Ectodermal cell (in vitro differentiated cells): ENCODE results near the gene ADPRH. TPM values are rescaled to one million over a fixed set of nuclear protein-coding genes. Genes with fewer than 3 reads are reported as not detected.

ENCODE experiments used
- H3K27ac ChIP-seq: 2 replicates; pipeline ENCODE4 v1.7.0; 2013; ENCODE audit warnings: mild to moderate bottlenecking, low read depth, low read length; ENCODE audit not compliant: insufficient read depth, poor library complexity, severe bottlenecking
- H3K27me3 ChIP-seq: 2 replicates; pipeline ENCODE4 v1.7.0; 2013; ENCODE audit warnings: mild to moderate bottlenecking, low read length; ENCODE audit not compliant: insufficient read depth, control insufficient read depth, poor library complexity, severe bottlenecking
- H3K36me3 ChIP-seq: one replicate; pipeline ENCODE4 v1.7.0; 2013; ENCODE audit warnings: low read length; ENCODE audit not compliant: control insufficient read depth, insufficient read depth
- H3K4me1 ChIP-seq: one replicate; pipeline ENCODE4 v1.7.0; 2013; ENCODE audit warnings: low read length; ENCODE audit not compliant: control insufficient read depth, insufficient read depth
- H3K4me3 ChIP-seq: 2 replicates; pipeline ENCODE4 v1.7.0; 2013; ENCODE audit warnings: low read depth, low read length, control low read depth; ENCODE audit not compliant: insufficient read depth
- H3K9me3 ChIP-seq: 2 replicates; pipeline ENCODE4 v1.7.0; 2013; ENCODE audit warnings: mild to moderate bottlenecking, low read length, moderate library complexity; ENCODE audit not compliant: control insufficient read depth
- WGBS, 2 experiments: methylation state at CpG; one replicate each; pipeline ENCODE4 v1.1.7; 2013; ENCODE audit warnings: missing lambda C conversion rate in 2 of 2; 5-methylcytosine and 5-hydroxymethylcytosine counted together
- polyA plus RNA-seq, 4 experiments: library from polyadenylated mRNA; stranded (reverse); fragments of 50-300 nt; gene quantifications; one replicate each; pipeline ENCODE4 v1.2.3, GENCODE V29; 2013

Gene ADPRH
- 2.3 TPM for polyA plus RNA-seq (2013, experiment 1 of 4)
- 3.1 TPM for polyA plus RNA-seq (2013, experiment 2 of 4)
- 2.1 TPM for polyA plus RNA-seq (2013, experiment 3 of 4)
- 2.7 TPM for polyA plus RNA-seq (2013, experiment 4 of 4)

DNA sequence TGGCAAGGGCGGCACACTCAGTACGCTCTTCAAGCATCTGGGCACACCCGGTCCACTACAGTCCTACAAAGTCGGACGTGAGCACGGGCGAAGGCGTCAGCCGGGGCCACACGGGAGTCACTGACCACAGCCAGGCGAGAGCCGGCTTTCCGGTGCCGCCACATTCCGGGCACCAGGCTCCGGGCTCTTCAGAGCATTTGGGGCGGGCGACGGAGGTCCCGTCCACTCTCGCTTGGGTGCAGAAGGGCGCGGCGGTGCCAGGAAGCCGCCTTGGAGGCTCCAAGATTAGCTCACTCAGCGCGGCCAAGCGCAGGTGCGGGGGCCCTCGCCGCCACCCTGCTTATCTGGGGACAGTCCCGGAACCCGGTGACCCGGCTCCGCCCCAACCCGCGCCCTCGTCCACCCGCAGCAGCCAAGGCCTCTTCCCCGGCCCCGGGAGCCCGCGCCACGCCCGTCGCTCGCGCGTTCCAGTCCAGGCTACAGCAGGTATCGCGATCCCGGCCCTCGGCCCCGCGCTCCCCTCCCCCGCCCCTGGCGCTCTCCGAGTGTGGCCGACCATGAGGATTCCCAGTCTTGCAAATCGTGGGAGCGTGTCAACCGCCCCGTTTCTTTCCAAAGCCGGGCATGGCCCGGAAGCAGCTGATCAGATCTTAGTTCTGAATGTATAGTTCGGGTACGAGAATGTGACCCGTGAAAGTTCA is at the start of gene ADPRH:
TSS of gene ADPRH (plus strand) at position 127 of the 701 bp plus-strand sequence. CDS start 2,678 bp downstream, outside the sequence.
- Histone ChIP-seq H3K27me3 (peaks cover 16% of the 10 kb centered on the region), H3K4me1 (no peaks in the 10 kb centered on the region), H3K9me3 (no peaks in the 10 kb centered on the region), H3K4me3 (peak within 1 kb of the TSS; percentile 53), H3K36me3 (no peaks in the 10 kb centered on the region), H3K27ac (peak within 1 kb of the TSS; percentile 38)
- 2% methylated on average over 68 of the region's 68 CpGs for WGBS, 2 experiments

DNA sequence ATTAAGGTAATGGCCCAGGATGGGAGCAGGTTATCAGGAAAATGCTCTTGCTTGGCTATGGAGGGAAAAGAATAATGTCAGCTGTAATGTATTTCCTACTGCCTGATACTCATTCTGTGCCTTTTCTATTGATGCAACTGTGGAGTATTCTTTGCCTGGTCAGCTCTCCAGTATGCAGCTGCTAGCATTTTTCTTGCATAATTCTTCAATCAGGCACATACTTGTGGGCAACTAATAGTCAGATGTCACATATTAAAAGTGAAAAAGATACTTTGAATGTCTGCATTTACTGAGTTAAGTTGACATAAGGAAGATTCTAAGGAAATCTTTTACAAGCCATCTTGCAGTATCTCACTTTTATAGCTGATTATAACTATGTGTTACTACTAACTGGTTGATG is 49.4 kb upstream of the ADPRH start:
- Histone ChIP-seq H3K4me3 (no peak overlapping the region), H3K9me3 (no peaks in the 10 kb centered on the region), H3K4me1 (no peaks in the 10 kb centered on the region), H3K27me3 (no peaks in the 10 kb centered on the region), H3K36me3 (no peaks in the 10 kb centered on the region), H3K27ac (no peak overlapping the region)

- H3K36me3 ChIP-seq: no peaks in the 10 kb centered on the region
- H3K27me3 ChIP-seq: no peaks in the 10 kb centered on the region
- H3K4me1 ChIP-seq: no peaks in the 10 kb centered on the region
- no peaks in the 10 kb centered on the region for H3K9me3 ChIP-seq
- no peak overlapping the region for H3K27ac ChIP-seq
- no peak overlapping the region for H3K4me3 ChIP-seq
- WGBS, 2 experiments: 84 to 100% methylated on average over 1 to 2 of the region's 2 CpGs
Measured at GRCh38 chr3:119530456-119530855, 48.8 kb upstream of the ADPRH start.

GRCh38 chr3:119531151-119531550 is 48.1 kb upstream of the ADPRH start:
- H3K4me3 ChIP-seq: no peak overlapping the region
- 92 to 97% methylated on average over 4 of the region's 4 CpGs for WGBS, 2 experiments
- no peak overlapping the region for H3K27ac ChIP-seq
- no peaks in the 10 kb centered on the region for H3K4me1 ChIP-seq
- H3K9me3 ChIP-seq: no peaks in the 10 kb centered on the region
- no peaks in the 10 kb centered on the region for H3K27me3 ChIP-seq
- no peaks in the 10 kb centered on the region for H3K36me3 ChIP-seq

DNA sequence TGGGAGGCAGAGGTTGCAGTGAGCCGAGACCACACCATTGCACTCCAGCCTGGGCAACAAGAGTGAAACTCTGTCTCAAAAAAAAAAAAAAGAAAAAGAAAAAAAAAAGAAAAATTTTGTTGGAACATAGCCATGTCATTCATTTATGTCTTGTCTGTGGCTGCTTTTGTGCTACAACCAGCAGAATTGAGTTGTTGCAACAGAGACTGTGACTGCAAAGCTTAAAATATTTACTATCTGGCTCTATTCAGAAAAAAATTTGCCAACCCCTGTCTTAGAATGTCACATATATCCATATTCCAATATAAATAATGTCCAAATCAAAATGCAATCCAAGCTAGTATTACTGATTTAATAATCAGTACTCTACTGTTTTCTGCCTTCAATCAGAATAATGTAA is 45.0 kb upstream of the ADPRH start:
- Histone ChIP-seq H3K9me3 (no peaks in the 10 kb centered on the region), H3K36me3 (no peaks in the 10 kb centered on the region), H3K27me3 (no peaks in the 10 kb centered on the region), H3K27ac (no peak overlapping the region), H3K4me1 (no peaks in the 10 kb centered on the region), H3K4me3 (no peak overlapping the region)
- 86% methylated on average over 1 of the region's 1 CpG for WGBS, 2 experiments

DNA sequence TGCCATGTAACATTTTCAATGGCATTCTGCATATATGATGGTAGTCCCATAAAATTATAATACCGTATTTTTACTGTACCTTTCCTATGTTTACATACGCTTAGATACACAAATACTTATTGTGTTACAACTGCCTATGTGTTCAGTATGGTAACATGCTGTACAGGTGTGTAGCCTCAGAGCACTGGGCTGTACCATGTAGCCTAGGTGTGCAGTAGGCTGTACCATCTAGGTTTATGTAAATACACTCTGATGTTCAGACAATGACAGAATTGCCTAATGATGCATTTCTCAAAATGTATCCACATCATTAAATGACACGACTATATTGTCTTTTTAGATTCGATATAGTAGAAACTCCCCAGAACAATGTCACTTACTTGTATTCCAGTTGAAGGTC is 42.5 kb upstream of the ADPRH start:
- H3K27ac ChIP-seq: no peak overlapping the region
- H3K36me3 ChIP-seq: no peaks in the 10 kb centered on the region
- H3K27me3 ChIP-seq: no peaks in the 10 kb centered on the region
- WGBS, 2 experiments: 90 to 91% methylated on average over 3 to 4 of the region's 4 CpGs
- no peak overlapping the region for H3K4me3 ChIP-seq
- H3K9me3 ChIP-seq: no peaks in the 10 kb centered on the region
- no peaks in the 10 kb centered on the region for H3K4me1 ChIP-seq

- H3K27ac ChIP-seq: no peak overlapping the region
- H3K4me3 ChIP-seq: no peak overlapping the region
- H3K36me3 ChIP-seq: no peaks in the 10 kb centered on the region
- 83 to 85% methylated on average over 1 of the region's 1 CpG for WGBS, 2 experiments
- H3K4me1 ChIP-seq: no peaks in the 10 kb centered on the region
- H3K9me3 ChIP-seq: no peaks in the 10 kb centered on the region
- no peaks in the 10 kb centered on the region for H3K27me3 ChIP-seq
Measured at GRCh38 chr3:119538772-119539171, 40.5 kb upstream of the ADPRH start.

DNA sequence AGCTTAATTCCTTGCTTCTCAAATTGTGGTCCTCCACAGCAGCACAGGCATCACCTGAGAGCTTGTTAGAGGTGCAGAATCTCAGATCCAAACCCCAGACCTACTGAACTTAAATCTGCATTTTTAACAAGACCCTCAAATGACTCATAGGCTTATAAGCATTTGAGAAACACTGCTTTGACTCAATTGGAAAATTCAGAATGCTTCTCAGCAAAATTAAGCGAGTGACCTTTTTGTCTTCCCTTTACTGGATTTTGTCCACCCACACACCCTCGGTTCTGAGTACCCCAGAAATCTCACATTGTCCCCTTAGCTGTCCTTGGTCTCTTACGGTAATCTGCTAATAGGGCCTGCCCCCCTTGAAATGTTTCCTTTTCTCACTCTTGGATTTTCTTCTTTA is 37.7 kb upstream of the ADPRH start:
- WGBS, 2 experiments: 84 to 90% methylated on average over 3 of the region's 3 CpGs
- H3K9me3 ChIP-seq: no peaks in the 10 kb centered on the region
- no peak overlapping the region for H3K27ac ChIP-seq
- no peaks in the 10 kb centered on the region for H3K4me1 ChIP-seq
- H3K27me3 ChIP-seq: no peaks in the 10 kb centered on the region
- H3K4me3 ChIP-seq: no peak overlapping the region
- no peaks in the 10 kb centered on the region for H3K36me3 ChIP-seq

GRCh38 chr3:119542168-119542767 is 37.0 kb upstream of the ADPRH start:
- WGBS, 2 experiments: 94 to 100% methylated on average over 1 to 2 of the region's 2 CpGs
- no peaks in the 10 kb centered on the region for H3K9me3 ChIP-seq

GRCh38 chr3:119543147-119543546 is 36.1 kb upstream of the ADPRH start:
- no peaks in the 10 kb centered on the region for H3K4me1 ChIP-seq
- H3K4me3 ChIP-seq: no peak overlapping the region
- H3K9me3 ChIP-seq: no peaks in the 10 kb centered on the region
- 89 to 94% methylated on average over 7 of the region's 7 CpGs for WGBS, 2 experiments
- no peaks in the 10 kb centered on the region for H3K36me3 ChIP-seq
- no peak overlapping the region for H3K27ac ChIP-seq
- no peaks in the 10 kb centered on the region for H3K27me3 ChIP-seq

More at GRCh38 chr3:119542168-119542767, 37.0 kb upstream of the ADPRH start:
- H3K27me3 ChIP-seq: no peaks in the 10 kb centered on the region
- H3K4me1 ChIP-seq: no peaks in the 10 kb centered on the region
- no peaks in the 10 kb centered on the region for H3K36me3 ChIP-seq
- no peak overlapping the region for H3K4me3 ChIP-seq
- H3K27ac ChIP-seq: no peak overlapping the region
